NCI-H1436 (cell line): ENCODE results near the gene HTRA2.

Experiments used
- DNase-seq: peaks from one replicate; lab custom pipeline; 2025; lab: John Stamatoyannopoulos, UW

The HTRA2 gene

GRCh38 chr2:74515981-74516633 lies 13.6 kb upstream of the HTRA2 start:
- DNase-seq: no peak

- DNase-seq: no peak
These were observed 13.1 kb upstream of the HTRA2 start for GRCh38 chr2:74516650-74517049.

- DNase-seq: no peak
These were observed 7.2 kb upstream of the HTRA2 start for GRCh38 chr2:74522516-74522915.

- no peak for DNase-seq
These were observed 5.7 kb upstream of the HTRA2 start for GRCh38 chr2:74524005-74524404.

GRCh38 chr2:74524955-74525716 lies 4.6 kb upstream of the HTRA2 start:
- DNase-seq: no peak

GRCh38 chr2:74525717-74526648 lies 3.8 kb upstream of the HTRA2 start, which contains the start of gene DQX1:
DQX1 (minus strand) TSS chr2:74526231; CDS start chr2:74525729, 502 bp downstream.
- DNase-seq: no peak

GRCh38 chr2:74526649-74527230 lies 3.0 kb upstream of the HTRA2 start:
- no peak for DNase-seq

- no peak for DNase-seq
These were observed 2.0 kb upstream of the HTRA2 start for GRCh38 chr2:74527741-74528140.

- no peak for DNase-seq
These were observed 955 bp upstream of the HTRA2 start for GRCh38 chr2:74528600-74529356.

GRCh38 chr2:74530239-74531187 lies 780 bp downstream of the HTRA2 start:
- no peak for DNase-seq

- DNase-seq: no peak
These were observed 1.9 kb downstream of the HTRA2 start for GRCh38 chr2:74531666-74532065.

- no peak for DNase-seq
These were observed 2.5 kb downstream of the HTRA2 start for GRCh38 chr2:74532222-74532621.

GRCh38 chr2:74533464-74533863 lies 3.7 kb downstream of the HTRA2 start:
- no peak for DNase-seq

- no peak for DNase-seq
These were observed 4.7 kb downstream of the HTRA2 start for GRCh38 chr2:74534411-74534810.

- no peak for DNase-seq
These were observed 5.8 kb downstream of the HTRA2 start for GRCh38 chr2:74535440-74535965.

- DNase-seq: no peak
These were observed 6.6 kb downstream of the HTRA2 start for GRCh38 chr2:74536166-74536950.

- no peak for DNase-seq
These were observed 7.4 kb downstream of the HTRA2 start for GRCh38 chr2:74537140-74537539.

- DNase-seq: no peak
These were observed 9.2 kb downstream of the HTRA2 start for GRCh38 chr2:74538881-74539339.

- no peak for DNase-seq
These were observed 10.6 kb downstream of the HTRA2 start for GRCh38 chr2:74540291-74540690.
